Neural progenitor cell (in vitro differentiated cells): ENCODE data around the gene MPV17L. TPM values are rescaled to one million over a fixed set of nuclear protein-coding genes. Genes with fewer than 3 reads are reported as not detected.
"Not testable (repeated sequence)": the region's sequence is repeated elsewhere in the genome, so short reads cannot be mapped to it uniquely, and the experiment has no call there.

ENCODE experiments used
- DNase-seq: peaks from one replicate; pipeline ENCODE4 v3.0.0-alpha.2; 2016; ENCODE audit warnings: low spot score
- H2AFZ ChIP-seq: fragments of 200-600 bp; sonication (generic); replicated peaks from 2 replicates; pipeline ENCODE4 v1.6.1; 2016; ENCODE audit warnings: antibody characterized with exemption
- H3F3A ChIP-seq: fragments of 200-600 bp; sonication (generic); 2 replicates; pipeline ENCODE4 v1.6.1; 2016; ENCODE audit warnings: antibody characterized with exemption, low read depth
- H3K27ac ChIP-seq: fragments of 200-600 bp; sonication (generic); 2 replicates; pipeline ENCODE4 v1.5.1; 2016; ENCODE audit warnings: mild to moderate bottlenecking
- H3K27me3 ChIP-seq: fragments of 200-600 bp; sonication (generic); 2 replicates; pipeline ENCODE4 v1.6.1; 2016; ENCODE audit warnings: mild to moderate bottlenecking, moderate library complexity
- H3K36me3 ChIP-seq: fragments of 200-600 bp; sonication (generic); 2 replicates; pipeline ENCODE4 v1.5.1; 2016
- H3K4me1 ChIP-seq: fragments of 200-600 bp; sonication (generic); 2 replicates; pipeline ENCODE4 v1.6.1; 2016; ENCODE audit warnings: mixed run types
- H3K4me2 ChIP-seq: fragments of 200-600 bp; sonication (generic); 2 replicates; pipeline ENCODE4 v1.6.1; 2016
- H3K4me3 ChIP-seq: fragments of 200-600 bp; sonication (generic); 2 replicates; pipeline ENCODE4 v1.5.1; 2016
- H3K79me2 ChIP-seq: fragments of 200-600 bp; sonication (generic); 2 replicates; pipeline ENCODE4 v1.6.1; 2016; ENCODE audit warnings: low read depth
- H3K9ac ChIP-seq: fragments of 200-600 bp; sonication (generic); 2 replicates; pipeline ENCODE4 v1.6.1; 2016
- H3K9me3 ChIP-seq: fragments of 200-600 bp; sonication (generic); 2 replicates; pipeline ENCODE4 v1.5.1; 2016; ENCODE audit warnings: low read depth
- H4K20me1 ChIP-seq: fragments of 200-600 bp; sonication (generic); 2 replicates; pipeline ENCODE4 v1.6.1; 2016; ENCODE audit warnings: low read depth
- H3K27ac Mint-ChIP-seq: 3 replicates; pipeline ENCODE4 v1.8.0; 2021; ENCODE audit warnings: mixed read lengths
- H3K27me3 Mint-ChIP-seq: 2 replicates; pipeline ENCODE4 v1.8.0; 2022; ENCODE audit warnings: low read depth, mild to moderate bottlenecking, inconsistent platforms, moderate library complexity, mixed read lengths; ENCODE audit not compliant: insufficient read depth
- H3K36me3 Mint-ChIP-seq: 3 replicates; pipeline ENCODE4 v1.8.0; 2021; ENCODE audit warnings: mixed read lengths
- H3K4me1 Mint-ChIP-seq: 3 replicates; pipeline ENCODE4 v1.8.0; 2021; ENCODE audit warnings: mixed read lengths
- H3K4me3 Mint-ChIP-seq: 3 replicates; pipeline ENCODE4 v1.8.0; 2021; ENCODE audit warnings: mild to moderate bottlenecking, moderate library complexity, mixed read lengths
- H3K9me3 Mint-ChIP-seq: 3 replicates; pipeline ENCODE4 v1.8.0; 2020; ENCODE audit warnings: mixed read lengths
- EZH2 ChIP-seq: fragments of 200-600 bp; sonication (generic); IDR thresholded peaks from 2 replicates; pipeline ENCODE4 v1.6.1; 2017; ENCODE audit warnings: antibody characterized with exemption, mild to moderate bottlenecking, moderate library complexity
- EZH2phosphoT487 ChIP-seq: fragments of 200-600 bp; sonication (generic); IDR thresholded peaks from 2 replicates; pipeline ENCODE4 v1.6.1; 2017; ENCODE audit warnings: antibody characterized with exemption
- total RNA-seq: library from RNA; depleted of rRNA; stranded (reverse); fragments of >200 nt; gene quantifications from 2 replicates; pipeline ENCODE4 v1.2.3, GENCODE V29; 2015; ENCODE audit warnings: low replicate concordance
- TF ChIP-seq, protein P1 (sequence below): fragments of 200-600 bp; sonication (generic); IDR thresholded peaks from 2 replicates; pipeline ENCODE4 v1.5.1; 2017; ENCODE audit warnings: antibody characterized with exemption, mild to moderate bottlenecking

Gene MPV17L
- total RNA-seq, 1 donor from 2014 or later: 0.30 TPM

DNA sequence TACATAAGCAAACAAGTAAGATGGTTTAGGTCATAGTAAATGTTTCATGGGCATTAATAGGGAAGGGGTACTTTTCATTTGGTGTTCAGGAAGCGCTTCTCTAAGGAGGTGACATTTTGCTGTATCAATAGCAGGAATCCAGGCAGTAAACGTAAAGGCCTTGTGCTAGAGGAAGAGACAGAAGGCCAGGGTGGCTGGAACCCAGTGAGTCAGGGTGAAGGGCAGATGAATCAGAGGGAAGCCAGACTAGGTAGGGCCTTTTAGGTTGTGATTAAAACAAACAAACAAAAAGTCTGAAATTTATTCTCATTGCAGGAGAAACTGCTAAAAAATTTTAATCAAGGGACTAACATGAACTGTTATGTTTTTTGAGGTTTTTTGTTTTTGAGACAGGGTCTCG is 45.3 kb downstream of the MPV17L start:
- no peak overlapping the region for H3K4me3 Mint-ChIP-seq
- H3K4me1 Mint-ChIP-seq: peaks cover 3% of the 10 kb centered on the region
- no peak overlapping the region for H3K9ac ChIP-seq
- H3K4me1 ChIP-seq: no peaks in the 10 kb centered on the region
- peaks cover 8% of the 10 kb centered on the region for H3K27me3 ChIP-seq
- H3K9me3 Mint-ChIP-seq: peaks cover 6% of the 10 kb centered on the region
- TF ChIP-seq, protein P1, sequence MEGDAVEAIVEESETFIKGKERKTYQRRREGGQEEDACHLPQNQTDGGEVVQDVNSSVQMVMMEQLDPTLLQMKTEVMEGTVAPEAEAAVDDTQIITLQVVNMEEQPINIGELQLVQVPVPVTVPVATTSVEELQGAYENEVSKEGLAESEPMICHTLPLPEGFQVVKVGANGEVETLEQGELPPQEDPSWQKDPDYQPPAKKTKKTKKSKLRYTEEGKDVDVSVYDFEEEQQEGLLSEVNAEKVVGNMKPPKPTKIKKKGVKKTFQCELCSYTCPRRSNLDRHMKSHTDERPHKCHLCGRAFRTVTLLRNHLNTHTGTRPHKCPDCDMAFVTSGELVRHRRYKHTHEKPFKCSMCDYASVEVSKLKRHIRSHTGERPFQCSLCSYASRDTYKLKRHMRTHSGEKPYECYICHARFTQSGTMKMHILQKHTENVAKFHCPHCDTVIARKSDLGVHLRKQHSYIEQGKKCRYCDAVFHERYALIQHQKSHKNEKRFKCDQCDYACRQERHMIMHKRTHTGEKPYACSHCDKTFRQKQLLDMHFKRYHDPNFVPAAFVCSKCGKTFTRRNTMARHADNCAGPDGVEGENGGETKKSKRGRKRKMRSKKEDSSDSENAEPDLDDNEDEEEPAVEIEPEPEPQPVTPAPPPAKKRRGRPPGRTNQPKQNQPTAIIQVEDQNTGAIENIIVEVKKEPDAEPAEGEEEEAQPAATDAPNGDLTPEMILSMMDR: no peak
- TF ChIP-seq EZH2phosphoT487 (no peak), EZH2 (no peak)
- H3K4me2 ChIP-seq: no peak overlapping the region
- H3K79me2 ChIP-seq: peaks cover 67% of the 10 kb centered on the region
- H3K27me3 Mint-ChIP-seq: peaks cover under 1% of the 10 kb centered on the region
- no peak overlapping the region for H3K4me3 ChIP-seq
- H2AFZ ChIP-seq: no peak overlapping the region
- no peak overlapping the region for H3K27ac ChIP-seq
- no peaks in the 10 kb centered on the region for H3K9me3 ChIP-seq
- H3K27ac Mint-ChIP-seq: no peak overlapping the region
- no peaks in the 10 kb centered on the region for H3K36me3 ChIP-seq
- H3K36me3 Mint-ChIP-seq: no peaks in the 10 kb centered on the region
- H3F3A ChIP-seq: no peaks in the 10 kb centered on the region
- no peak for DNase-seq
- peaks cover 40% of the 10 kb centered on the region for H4K20me1 ChIP-seq

DNA sequence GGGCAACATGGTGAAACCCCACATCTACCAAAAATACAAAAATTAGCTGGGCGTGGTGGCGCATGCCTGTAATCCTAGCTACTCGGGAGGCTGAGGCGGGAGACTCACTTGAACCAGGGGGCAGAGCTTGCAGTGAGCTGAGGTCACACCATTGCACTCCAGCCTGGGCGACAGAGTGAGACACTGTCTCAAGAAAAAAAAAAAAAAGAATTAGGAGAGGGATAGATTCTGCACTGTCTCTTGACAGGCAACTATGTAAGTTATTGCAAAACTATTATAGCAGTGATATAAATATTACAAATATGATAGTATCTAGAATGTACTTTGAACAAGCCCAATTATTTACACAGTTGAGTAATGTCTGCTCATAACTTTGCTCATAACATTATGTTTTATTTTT is 46.6 kb downstream of the MPV17L start:
- not testable (repeated sequence) for H3K4me3 Mint-ChIP-seq, H3K27me3 Mint-ChIP-seq, H3K9me3 ChIP-seq, H3K27ac ChIP-seq, H3K4me1 ChIP-seq, H3K27ac Mint-ChIP-seq, H2AFZ ChIP-seq, H3K4me3 ChIP-seq, H3K4me1 Mint-ChIP-seq, H3K36me3 ChIP-seq, H3K4me2 ChIP-seq, H3K9ac ChIP-seq, H3K9me3 Mint-ChIP-seq, H3F3A ChIP-seq, H3K27me3 ChIP-seq, DNase-seq, H3K36me3 Mint-ChIP-seq
- peaks cover 54% of the 10 kb centered on the region for H3K79me2 ChIP-seq
- H4K20me1 ChIP-seq: peaks cover 29% of the 10 kb centered on the region

DNA sequence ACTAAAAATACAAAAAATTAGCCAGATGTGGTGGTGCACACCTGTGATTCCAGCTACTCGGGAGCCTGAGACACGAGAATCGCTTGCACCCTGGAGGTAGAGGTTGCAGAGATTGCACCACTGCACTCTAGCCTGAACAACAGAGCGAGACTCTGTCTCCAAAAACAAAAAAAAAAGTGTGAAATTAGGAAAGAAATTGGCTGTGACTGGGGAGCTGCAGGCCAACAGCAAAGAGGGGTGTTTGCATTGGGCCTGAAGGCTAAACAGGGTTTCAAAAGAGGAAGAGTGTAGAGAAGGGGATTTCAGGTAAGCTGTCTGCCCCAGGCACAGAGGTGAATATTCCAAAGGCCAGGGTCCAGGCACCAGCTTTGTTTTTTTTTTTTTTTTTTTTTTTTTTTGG is 48.2 kb downstream of the MPV17L start:
- H4K20me1 ChIP-seq: peaks cover 23% of the 10 kb centered on the region
- H3K79me2 ChIP-seq: peaks cover 38% of the 10 kb centered on the region
- DNase-seq: no peak

DNA sequence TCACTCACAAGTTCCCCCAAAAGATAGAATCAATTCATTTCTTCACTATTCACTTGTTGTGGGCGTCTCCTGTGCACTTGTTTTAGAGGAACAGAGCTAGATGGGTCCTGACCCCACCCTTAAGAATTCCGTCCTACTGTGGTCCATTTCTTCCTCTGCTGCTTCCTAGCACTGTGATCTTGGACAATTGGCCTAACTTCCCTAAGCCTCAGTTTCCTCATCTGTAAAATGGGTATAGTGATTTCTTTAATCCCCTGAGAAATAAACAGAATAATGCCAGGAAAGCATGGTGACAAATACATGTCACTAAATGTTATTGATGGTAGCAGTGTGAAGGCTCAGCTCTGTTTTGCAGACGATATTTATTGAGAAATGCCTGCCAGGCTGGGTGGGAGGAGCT is 48.7 kb downstream of the MPV17L start:
- Histone ChIP-seq H3K4me2 (no peak overlapping the region), H3F3A (no peaks in the 10 kb centered on the region), H3K4me1 (no peaks in the 10 kb centered on the region), H3K4me3 (no peak overlapping the region), H3K36me3 (no peaks in the 10 kb centered on the region), H3K9ac (no peak overlapping the region), H3K9me3 (no peaks in the 10 kb centered on the region), H4K20me1 (peaks cover 18% of the 10 kb centered on the region), H2AFZ (no peak overlapping the region), H3K27ac (no peak overlapping the region), H3K79me2 (peaks cover 33% of the 10 kb centered on the region), H3K27me3 (no peaks in the 10 kb centered on the region)
- Mint-ChIP-seq H3K4me1 (no peaks in the 10 kb centered on the region), H3K4me3 (no peak overlapping the region), H3K27ac (no peak overlapping the region), H3K27me3 (no peaks in the 10 kb centered on the region), H3K36me3 (peaks cover 5% of the 10 kb centered on the region), H3K9me3 (peaks cover 6% of the 10 kb centered on the region)
- DNase-seq: no peak
- TF ChIP-seq EZH2phosphoT487 (no peak), EZH2 (no peak)
- TF ChIP-seq, protein P1: no peak

More for the DNA sequence above, 48.2 kb downstream of the MPV17L start:
- Histone ChIP-seq H3K9ac (no peak overlapping the region), H3K9me3 (no peaks in the 10 kb centered on the region), H3K4me3 (no peak overlapping the region), H3K36me3 (no peaks in the 10 kb centered on the region), H3K27ac (no peak overlapping the region), H3F3A (no peaks in the 10 kb centered on the region), H3K4me2 (no peak overlapping the region), H2AFZ (no peak overlapping the region), H3K27me3 (no peaks in the 10 kb centered on the region), H3K4me1 (no peaks in the 10 kb centered on the region)
- TF ChIP-seq EZH2phosphoT487 (no peak), EZH2 (no peak)
- TF ChIP-seq, protein P1: no peak
- H3K36me3 Mint-ChIP-seq: peaks cover 5% of the 10 kb centered on the region
- H3K4me1 Mint-ChIP-seq: no peaks in the 10 kb centered on the region
- peaks cover 6% of the 10 kb centered on the region for H3K9me3 Mint-ChIP-seq
- no peak overlapping the region for H3K4me3 Mint-ChIP-seq
- H3K27ac Mint-ChIP-seq: no peak overlapping the region
- no peaks in the 10 kb centered on the region for H3K27me3 Mint-ChIP-seq
